HG02610 (cell line): ENCODE data around the gene PLAA.
"Not testable (repeated sequence)": the region's sequence is repeated elsewhere in the genome, so short reads cannot be mapped to it uniquely, and the experiment has no call there.

Experiments used
- ATAC-seq: cut with Tn5 transposase; IDR thresholded peaks from one replicate; pipeline ENCODE4 v1.9.1; 2021; ENCODE audit warnings: mild to moderate bottlenecking, moderate library complexity; ENCODE audit not compliant: unreplicated experiment

Gene PLAA

GRCh38 chr9:26935847-26936246 is 11.2 kb downstream of the PLAA start:
- no peak for ATAC-seq

GRCh38 chr9:26928902-26929495 is 18.0 kb downstream of the PLAA start:
- no peak for ATAC-seq

GRCh38 chr9:26925609-26926008 is 21.4 kb downstream of the PLAA start:
- no peak for ATAC-seq

- no peak for ATAC-seq
These were observed 27.3 kb downstream of the PLAA start for GRCh38 chr9:26919698-26920097.

GRCh38 chr9:26913138-26913668 is 33.8 kb downstream of the PLAA start:
- no peak for ATAC-seq

- ATAC-seq = no peak
These were observed 42.4 kb downstream of the PLAA start for GRCh38 chr9:26904671-26905070.

GRCh38 chr9:26904070-26904469 is 43.0 kb downstream of the PLAA start:
- no peak for ATAC-seq

- no peak for ATAC-seq
These were observed 53.9 kb downstream of the PLAA start for GRCh38 chr9:26893030-26893676.

- peak; percentile 92 for ATAC-seq
These were observed 54.6 kb downstream of the PLAA start, which contains the start of gene CAAP1 for GRCh38 chr9:26892251-26893029. Gene CAAP1, minus strand, starts transcription at chr9:26892802. Its CDS starts 87 bp downstream, at chr9:26892715.

- ATAC-seq = no peak
These were observed 55.3 kb downstream of the PLAA start for GRCh38 chr9:26891726-26892125.

GRCh38 chr9:26888271-26888670 is 58.8 kb downstream of the PLAA start:
- ATAC-seq = no peak

- ATAC-seq = no peak
These were observed 64.9 kb downstream of the PLAA start for GRCh38 chr9:26882154-26882553.

GRCh38 chr9:26880262-26880661 is 66.8 kb downstream of the PLAA start:
- ATAC-seq = no peak

- ATAC-seq = not testable (repeated sequence)
These were observed 71.9 kb downstream of the PLAA start for GRCh38 chr9:26875155-26875554.

- ATAC-seq = no peak
These were observed 76.8 kb downstream of the PLAA start for GRCh38 chr9:26870292-26870691.

GRCh38 chr9:26863074-26863473 is 84.0 kb downstream of the PLAA start:
- ATAC-seq = no peak

GRCh38 chr9:26856413-26857032 is 90.5 kb downstream of the PLAA start:
- ATAC-seq = peak; percentile 65
